IMR-90 (cell line): Measurements from ENCODE around the gene SLC35F6. TPM values are rescaled to one million over a fixed set of nuclear protein-coding genes. Genes with fewer than 3 reads are reported as not detected.

Experiments used
- ATAC-seq: fragments of 200-7000 bp; cut with Tn5 transposase; 2 replicates; pipeline ENCODE4 v1.9.1; 2020; ENCODE audit warnings: low read depth, mild to moderate bottlenecking, moderate library complexity
- BruUV-seq: library from RNA; stranded (reverse); fragments of 400-500 nt; replicated peaks from 2 replicates; lab custom pipeline; 2021; lab: Mats Ljungman, UMichigan
- CTCF ChIA-PET: fragments of 300-600 bp; formaldehyde crosslinking; extraction: SDS; loops from one replicate; lab custom pipeline; 2021; ENCODE audit warnings: antibody characterized with exemption; lab: Yijun Ruan, JAX
- POLR2A ChIA-PET: fragments of 300-600 bp; sonication (Branson Sonifier 250); formaldehyde crosslinking; loops from one replicate; lab custom pipeline; 2022; ENCODE audit warnings: antibody characterized with exemption; ENCODE audit not compliant: unreplicated experiment; lab: Charles Lee
- DNase-seq: peaks from one replicate; pipeline ENCODE4 v3.0.0; 2013
- H2AFZ ChIP-seq: replicated peaks from 2 replicates; pipeline ENCODE3; 2013; ENCODE audit warnings: low read length, mild to moderate bottlenecking; ENCODE audit not compliant: poor library complexity
- H2AK5ac ChIP-seq: 2 replicates; pipeline ENCODE4 v1.6.1; 2013; ENCODE audit warnings: low read depth, low read length, inconsistent platforms
- H2AK9ac ChIP-seq: replicated peaks from 2 replicates; pipeline ENCODE3; 2013; ENCODE audit warnings: mild to moderate bottlenecking, low read depth, low read length, moderate library complexity; ENCODE audit not compliant: poor library complexity
- H2BK120ac ChIP-seq: 2 replicates; pipeline ENCODE4 v1.6.1; 2013; ENCODE audit warnings: low read depth, low read length, inconsistent platforms
- H2BK15ac ChIP-seq: 3 replicates; pipeline ENCODE4 v1.6.1; 2013; ENCODE audit warnings: low read depth, low read length, inconsistent platforms
- H2BK20ac ChIP-seq: 2 replicates; pipeline ENCODE4 v1.6.1; 2013; ENCODE audit warnings: low read depth, mild to moderate bottlenecking, inconsistent platforms, low read length, moderate library complexity
- H2BK5ac ChIP-seq: 2 replicates; pipeline ENCODE4 v1.6.1; 2013; ENCODE audit warnings: mild to moderate bottlenecking, low read depth, low read length, inconsistent platforms; ENCODE audit not compliant: poor library complexity, severe bottlenecking
- H3K14ac ChIP-seq: replicated peaks from 2 replicates; pipeline ENCODE4 v1.6.1; 2013; ENCODE audit warnings: low read depth, low read length, inconsistent platforms
- H3K18ac ChIP-seq: 2 replicates; pipeline ENCODE4 v1.6.1; 2013; ENCODE audit warnings: low read depth, low read length, control low read depth
- H3K23ac ChIP-seq: 2 replicates; pipeline ENCODE4 v1.6.1; 2013; ENCODE audit warnings: low read depth, low read length, inconsistent platforms
- H3K27ac ChIP-seq: 2 replicates; pipeline ENCODE4 v1.5.1; 2013; ENCODE audit warnings: mild to moderate bottlenecking, control low read depth, low read length; ENCODE audit not compliant: insufficient read depth
- H3K27me3 ChIP-seq: 2 replicates; pipeline ENCODE4 v1.6.1; 2013; ENCODE audit warnings: low read length; ENCODE audit not compliant: control insufficient read depth, insufficient read depth
- H3K36me3 ChIP-seq: 2 replicates; pipeline ENCODE4 v1.6.1; 2013; ENCODE audit warnings: low read length, mixed read lengths; ENCODE audit not compliant: control insufficient read depth, insufficient read depth
- H3K4ac ChIP-seq: 2 replicates; pipeline ENCODE4 v1.6.1; 2013; ENCODE audit warnings: low read depth, low read length, inconsistent platforms
- H3K4me1 ChIP-seq: 2 replicates; pipeline ENCODE4 v1.6.1; 2013; ENCODE audit warnings: low read length, mixed read lengths; ENCODE audit not compliant: control insufficient read depth, insufficient read depth
- H3K4me2 ChIP-seq: 2 replicates; pipeline ENCODE4 v1.6.1; 2013; ENCODE audit warnings: low read depth, mild to moderate bottlenecking, control low read depth, low read length, moderate library complexity
- H3K4me3 ChIP-seq: 2 replicates; pipeline ENCODE4 v1.5.1; 2013; ENCODE audit warnings: low read depth, mild to moderate bottlenecking, control low read depth, low read length, moderate library complexity; ENCODE audit not compliant: insufficient read depth
- H3K56ac ChIP-seq: 2 replicates; pipeline ENCODE4 v1.6.1; 2013; ENCODE audit warnings: low read length, inconsistent platforms; ENCODE audit not compliant: insufficient read depth; ENCODE audit errors: extremely low read depth
- H3K79me1 ChIP-seq, 2 experiments: 2 replicates each; pipeline ENCODE4 v1.6.1; 2013; ENCODE audit warnings: low read length in 2 of 2, inconsistent platforms in 1 of 2, low read depth in 1 of 2
- H3K9ac ChIP-seq: 2 replicates; pipeline ENCODE4 v1.6.1; 2013; ENCODE audit warnings: low read depth, low read length, control low read depth
- H3K9me1 ChIP-seq: 2 replicates; pipeline ENCODE4 v1.6.1; 2013; ENCODE audit warnings: low read length, inconsistent platforms; ENCODE audit not compliant: insufficient read depth
- H3K9me3 ChIP-seq: 2 replicates; pipeline ENCODE4 v1.6.1; 2013; ENCODE audit warnings: low read length; ENCODE audit not compliant: control insufficient read depth, insufficient read depth
- H4K20me1 ChIP-seq: 2 replicates; pipeline ENCODE4 v1.6.1; 2013; ENCODE audit warnings: low read length, inconsistent platforms; ENCODE audit not compliant: insufficient read depth
- H4K5ac ChIP-seq: 2 replicates; pipeline ENCODE4 v1.6.1; 2013; ENCODE audit warnings: mild to moderate bottlenecking, low read depth, low read length, control low read depth
- H4K8ac ChIP-seq, 2 experiments: 2 replicates each; pipeline ENCODE4 v1.6.1; 2013; ENCODE audit warnings: low read depth in 2 of 2, low read length in 2 of 2, control low read depth in 1 of 2, inconsistent platforms in 1 of 2
- H4K91ac ChIP-seq: 2 replicates; pipeline ENCODE4 v1.6.1; 2013; ENCODE audit warnings: low read depth, low read length, inconsistent platforms; ENCODE audit not compliant: insufficient read depth
- BHLHE40 ChIP-seq: fragments of 150-350 bp; IDR thresholded peaks from 2 replicates; pipeline ENCODE4 v1.6.1; 2016; ENCODE audit warnings: mild to moderate bottlenecking, low read depth, low read length
- CEBPB ChIP-seq: IDR thresholded peaks from 2 replicates; pipeline ENCODE4 v1.6.1; 2012; ENCODE audit warnings: low read depth, low read length, improper control_type of control experiment
- CHD1 ChIP-seq: IDR thresholded peaks from 2 replicates; pipeline ENCODE4 v1.6.1; 2012; ENCODE audit warnings: low read depth, low read length, improper control_type of control experiment
- FOS ChIP-seq: fragments of 150-350 bp; IDR thresholded peaks from 2 replicates; pipeline ENCODE4 v1.6.1; 2016; ENCODE audit warnings: low read depth, low read length
- MAFK ChIP-seq: IDR thresholded peaks from 2 replicates; pipeline ENCODE4 v1.6.1; 2012; ENCODE audit warnings: low read depth, low read length, improper control_type of control experiment
- MAZ ChIP-seq: IDR thresholded peaks from 2 replicates; pipeline ENCODE4 v1.6.1; 2012; ENCODE audit warnings: low read depth, mild to moderate bottlenecking, low read length, improper control_type of control experiment, moderate library complexity, borderline replicate concordance
- MXI1 ChIP-seq: IDR thresholded peaks from 2 replicates; pipeline ENCODE4 v1.6.1; 2012; ENCODE audit warnings: low read depth, mild to moderate bottlenecking, low read length, moderate library complexity, borderline replicate concordance
- NFE2L2 ChIP-seq: fragments of 150-350 bp; IDR thresholded peaks from 2 replicates; pipeline ENCODE4 v1.6.1; 2016; ENCODE audit warnings: low read depth, mild to moderate bottlenecking, low read length
- POLR2A ChIP-seq: IDR thresholded peaks from 2 replicates; pipeline ENCODE4 v1.6.1; 2012; ENCODE audit warnings: mild to moderate bottlenecking, low read depth, low read length
- RAD21 ChIP-seq: IDR thresholded peaks from 2 replicates; pipeline ENCODE4 v1.6.1; 2012; ENCODE audit warnings: low read length, improper control_type of control experiment
- RCOR1 ChIP-seq: IDR thresholded peaks from 2 replicates; pipeline ENCODE4 v1.6.1; 2012; ENCODE audit warnings: mild to moderate bottlenecking, low read length, improper control_type of control experiment; ENCODE audit not compliant: insufficient replicate concordance
- RFX5 ChIP-seq: IDR thresholded peaks from 2 replicates; pipeline ENCODE4 v1.8.0; 2012; ENCODE audit warnings: low read depth, mild to moderate bottlenecking, low read length, moderate library complexity
- SMC3 ChIP-seq: fragments of 150-350 bp; IDR thresholded peaks from 2 replicates; pipeline ENCODE4 v1.6.1; 2016; ENCODE audit warnings: low read depth, mild to moderate bottlenecking, antibody characterized with exemption, low read length, moderate library complexity
- WGBS, 2 experiments: methylation state at CpG; one replicate each; pipeline versions ENCODE4 v1.1.5 to v1.1.7; 2013; ENCODE audit warnings: missing lambda C conversion rate in 2 of 2; ENCODE audit not compliant: insufficient read length in 1 of 2; ENCODE audit errors: extremely low coverage in 2 of 2; 5-methylcytosine and 5-hydroxymethylcytosine counted together
- dilution Hi-C: fragments of 300-500 bp; cut with HindIII; formaldehyde crosslinking; loops from one replicate; pipeline ENCODE4 v1.14.3; 2018; ENCODE audit warnings: low sequenced_read_pairs; ENCODE audit not compliant: unreplicated experiment
- in situ Hi-C: fragments of 300-500 bp; cut with MboI; formaldehyde crosslinking; loops from 3 replicates; pipeline ENCODE4 v1.14.3; 2019; ENCODE audit warnings: low sequenced_read_pairs, inconsistent platforms, mixed read lengths
- intact Hi-C: fragments of 100-400 bp; cut with micrococcal nuclease; formaldehyde crosslinking; loops from 2 replicates; pipeline ENCODE4 v1.10.0; 2022
- polyA plus RNA-seq, 3 experiments: library from polyadenylated mRNA; depleted of rRNA; stranded (reverse); fragments of >200 nt; gene quantifications; 2 replicates each; pipeline ENCODE4 v1.2.3, GENCODE V29; 2012; ENCODE audit warnings: low replicate concordance in 1 of 3
- total RNA-seq: library from RNA; depleted of rRNA; stranded (reverse); fragments of >200 nt; gene quantifications from 2 replicates; pipeline ENCODE4 v1.2.3, GENCODE V29; 2012
- TF ChIP-seq, protein P1 (sequence below): conservative IDR thresholded peaks from 2 replicates; pipeline ENCODE4 v1.5.1; 2012; ENCODE audit warnings: mild to moderate bottlenecking, low read depth, low read length, improper control_type of control experiment
- TF ChIP-seq, protein P2 (sequence below): fragments of 150-350 bp; IDR thresholded peaks from 2 replicates; pipeline ENCODE4 v1.6.1; 2017; ENCODE audit warnings: mild to moderate bottlenecking, antibody characterized with exemption, low read length, low read depth
- TF ChIP-seq, protein P3 (sequence below): fragments of 150-350 bp; IDR thresholded peaks from 2 replicates; pipeline ENCODE4 v1.6.1; 2016; ENCODE audit warnings: low read depth, mild to moderate bottlenecking, low read length, moderate library complexity, borderline replicate concordance

Gene SLC35F6
- total and polyA plus RNA-seq, 2 of the 4 experiments (the other 2 are of a cell fraction) = 19.1 to 30.6 TPM

DNA sequence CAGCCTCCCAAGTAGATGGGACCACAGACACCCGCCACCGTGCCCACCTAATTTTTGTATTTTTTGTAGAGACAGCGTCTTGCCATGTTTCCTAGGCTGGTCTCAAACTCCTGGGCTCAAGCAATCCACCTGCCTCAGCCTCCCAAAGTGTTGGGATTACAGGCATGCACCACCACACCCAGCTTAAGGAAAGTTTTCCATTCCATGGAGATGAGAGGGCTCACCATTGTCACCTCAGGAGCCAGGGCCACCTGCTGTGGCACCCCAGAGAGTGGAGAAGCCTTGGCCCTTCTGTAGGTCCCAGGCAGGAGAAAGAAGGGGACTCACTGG is 4.6 kb downstream of the SLC35F6 start:
- WGBS, 2 experiments = no CpG with 5 or more reads among the region's 3 CpGs
- Histone ChIP-seq H2BK15ac (no peak overlapping the region), H3K4me1 (peaks cover 34% of the 10 kb centered on the region), H3K9me1 (peaks cover 43% of the 10 kb centered on the region), H4K5ac (no peak overlapping the region), H3K14ac (no peak overlapping the region), H3K4me3 (no peak overlapping the region), H3K79me1 (peaks cover 56 to 90% of the 10 kb centered on the region in 2 experiments), H3K27me3 (no peaks in the 10 kb centered on the region), H3K9me3 (no peaks in the 10 kb centered on the region), H3K23ac (no peak overlapping the region), H4K91ac (no peak overlapping the region), H2AK5ac (peak overlapping the region; percentile 33; the same call in 1 of the 2 replicates), H2BK120ac (no peak overlapping the region), H3K27ac (no peak overlapping the region), H4K20me1 (peaks cover 67% of the 10 kb centered on the region), H3K56ac (no peak overlapping the region), H2AFZ (peak overlapping the region; percentile 2), H3K4me2 (no peak overlapping the region), H3K18ac (no peak overlapping the region), H3K36me3 (peaks cover 8% of the 10 kb centered on the region), H2BK5ac (no peak overlapping the region), H3K9ac (no peak overlapping the region), H4K8ac (no peak overlapping the region), H3K4ac (no peak overlapping the region), H2AK9ac (no peak overlapping the region), H2BK20ac (no peak overlapping the region)
- ChIA-PET POLR2A (no interaction called here), CTCF (no interaction called here)
- DNase-seq (no peak), ATAC-seq (no peak)
- in situ Hi-C loops (no loop called here), intact Hi-C loops (no loop called here), dilution Hi-C loops (no loop called here)
- BruUV-seq = no TSS peak
- TF ChIP-seq RFX5 (no peak), MAZ (no peak), POLR2A (no peak), SMC3 (no peak), CHD1 (no peak), MAFK (no peak), MXI1 (no peak), FOS (no peak), BHLHE40 (no peak), NFE2L2 (no peak), RCOR1 (no peak), RAD21 (no peak), CEBPB (no peak)
- TF ChIP-seq, protein P1, sequence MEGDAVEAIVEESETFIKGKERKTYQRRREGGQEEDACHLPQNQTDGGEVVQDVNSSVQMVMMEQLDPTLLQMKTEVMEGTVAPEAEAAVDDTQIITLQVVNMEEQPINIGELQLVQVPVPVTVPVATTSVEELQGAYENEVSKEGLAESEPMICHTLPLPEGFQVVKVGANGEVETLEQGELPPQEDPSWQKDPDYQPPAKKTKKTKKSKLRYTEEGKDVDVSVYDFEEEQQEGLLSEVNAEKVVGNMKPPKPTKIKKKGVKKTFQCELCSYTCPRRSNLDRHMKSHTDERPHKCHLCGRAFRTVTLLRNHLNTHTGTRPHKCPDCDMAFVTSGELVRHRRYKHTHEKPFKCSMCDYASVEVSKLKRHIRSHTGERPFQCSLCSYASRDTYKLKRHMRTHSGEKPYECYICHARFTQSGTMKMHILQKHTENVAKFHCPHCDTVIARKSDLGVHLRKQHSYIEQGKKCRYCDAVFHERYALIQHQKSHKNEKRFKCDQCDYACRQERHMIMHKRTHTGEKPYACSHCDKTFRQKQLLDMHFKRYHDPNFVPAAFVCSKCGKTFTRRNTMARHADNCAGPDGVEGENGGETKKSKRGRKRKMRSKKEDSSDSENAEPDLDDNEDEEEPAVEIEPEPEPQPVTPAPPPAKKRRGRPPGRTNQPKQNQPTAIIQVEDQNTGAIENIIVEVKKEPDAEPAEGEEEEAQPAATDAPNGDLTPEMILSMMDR = no peak
- TF ChIP-seq, protein P2, sequence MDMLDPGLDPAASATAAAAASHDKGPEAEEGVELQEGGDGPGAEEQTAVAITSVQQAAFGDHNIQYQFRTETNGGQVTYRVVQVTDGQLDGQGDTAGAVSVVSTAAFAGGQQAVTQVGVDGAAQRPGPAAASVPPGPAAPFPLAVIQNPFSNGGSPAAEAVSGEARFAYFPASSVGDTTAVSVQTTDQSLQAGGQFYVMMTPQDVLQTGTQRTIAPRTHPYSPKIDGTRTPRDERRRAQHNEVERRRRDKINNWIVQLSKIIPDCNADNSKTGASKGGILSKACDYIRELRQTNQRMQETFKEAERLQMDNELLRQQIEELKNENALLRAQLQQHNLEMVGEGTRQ = no peak
- TF ChIP-seq, protein P3, sequence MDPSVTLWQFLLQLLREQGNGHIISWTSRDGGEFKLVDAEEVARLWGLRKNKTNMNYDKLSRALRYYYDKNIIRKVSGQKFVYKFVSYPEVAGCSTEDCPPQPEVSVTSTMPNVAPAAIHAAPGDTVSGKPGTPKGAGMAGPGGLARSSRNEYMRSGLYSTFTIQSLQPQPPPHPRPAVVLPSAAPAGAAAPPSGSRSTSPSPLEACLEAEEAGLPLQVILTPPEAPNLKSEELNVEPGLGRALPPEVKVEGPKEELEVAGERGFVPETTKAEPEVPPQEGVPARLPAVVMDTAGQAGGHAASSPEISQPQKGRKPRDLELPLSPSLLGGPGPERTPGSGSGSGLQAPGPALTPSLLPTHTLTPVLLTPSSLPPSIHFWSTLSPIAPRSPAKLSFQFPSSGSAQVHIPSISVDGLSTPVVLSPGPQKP = no peak
